Mucosa of descending colon (tissue), 3 donors: ENCODE measurements around the gene ST8SIA6. TPM values are rescaled to one million over a fixed set of nuclear protein-coding genes. Genes with fewer than 3 reads are reported as not detected.

ENCODE experiments used
- ATAC-seq: fragments of 200-7000 bp; cut with Tn5 transposase; one replicate; pipeline ENCODE4 v1.9.1; 2020; ENCODE audit warnings: mild to moderate bottlenecking, moderate library complexity
- DNase-seq, 3 donors: peaks; one replicate each; pipeline ENCODE4 v3.0.0-alpha.2; 2020
- H3K36me3 ChIP-seq: fragments of 200-600 bp; one replicate; pipeline ENCODE4 v1.8.0; 2021; ENCODE audit warnings: low read depth, mild to moderate bottlenecking
- H3K4me1 ChIP-seq: fragments of 200-600 bp; one replicate; pipeline ENCODE4 v1.8.0; 2021; ENCODE audit warnings: low read depth, mild to moderate bottlenecking
- H3K4me3 ChIP-seq: fragments of 200-600 bp; one replicate; pipeline ENCODE4 v1.8.0; 2021; ENCODE audit warnings: mild to moderate bottlenecking
- H3K9me3 ChIP-seq: fragments of 200-600 bp; one replicate; pipeline ENCODE4 v1.8.0; 2021; ENCODE audit warnings: mild to moderate bottlenecking
- intact Hi-C, 2 donors: fragments of 100-400 bp; cut with DNase I in 1 of 2; cut with micrococcal nuclease in 1 of 2; formaldehyde crosslinking; loops; one replicate each; pipeline versions ENCODE4 v1.11.0 to v1.11.1; 2022; cut with DNase I, micrococcal nuclease
- total RNA-seq, 3 donors: library from RNA; stranded (reverse); fragmentation: NEBNext Ultra II Directional in 2 of 3; extraction: Animal tissue kit (Norgen Biotek cat#: 25700) in 2 of 3; gene quantifications; one replicate each; pipeline versions ENCODE4 v1.2.1 to v1.2.4, GENCODE V29; 2021 to 2023
- TF ChIP-seq, protein P1 (sequence below): fragments of 200-600 bp; IDR thresholded peaks from one replicate; pipeline ENCODE4 v1.8.0; 2022; ENCODE audit warnings: antibody characterized with exemption, mild to moderate bottlenecking
- donor health status: DM: no; HTN: no; CAD: no; lungs with moderate emphysema.
- donor health status: DM: no; HTN: no; CAD: no.
- donor health status: DM: no; HTN: yes; CAD: no.

ST8SIA6 gene
- total RNA-seq, 3 donors from 2014 or later, result 1.6 to 4.2 (median 2.2) TPM

DNA sequence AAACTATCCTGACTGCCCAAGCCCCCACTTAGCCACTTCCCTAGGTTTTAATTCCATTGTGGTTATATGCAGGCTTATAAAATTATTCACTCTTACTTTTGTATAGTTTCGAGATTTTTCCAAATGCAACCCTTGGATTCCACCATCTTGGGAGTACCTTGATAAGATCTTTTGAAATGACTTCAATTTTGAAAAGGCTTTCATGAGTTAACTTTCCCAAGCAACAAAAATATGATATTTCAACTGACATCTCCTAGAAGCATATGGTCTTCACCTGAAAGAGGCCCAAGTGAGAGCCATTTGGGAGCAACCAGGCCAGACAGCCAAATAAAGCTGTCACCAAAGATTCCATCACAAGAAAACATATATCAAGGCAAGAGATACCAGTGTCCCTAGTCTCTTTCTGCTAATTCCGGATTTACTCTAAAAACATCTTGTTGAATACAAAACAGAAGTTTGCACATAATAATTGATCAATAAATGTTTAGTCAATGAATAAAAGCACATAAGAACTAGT is 1.7 kb upstream of the ST8SIA6 start:
- intact Hi-C loops, result no loop called here
- no peak overlapping the region for H3K4me3 ChIP-seq
- H3K36me3 ChIP-seq, result no peaks in the 10 kb centered on the region
- ATAC-seq (no peak), DNase-seq (no peak)
- H3K9me3 ChIP-seq, result no peaks in the 10 kb centered on the region
- TF ChIP-seq, protein P1, sequence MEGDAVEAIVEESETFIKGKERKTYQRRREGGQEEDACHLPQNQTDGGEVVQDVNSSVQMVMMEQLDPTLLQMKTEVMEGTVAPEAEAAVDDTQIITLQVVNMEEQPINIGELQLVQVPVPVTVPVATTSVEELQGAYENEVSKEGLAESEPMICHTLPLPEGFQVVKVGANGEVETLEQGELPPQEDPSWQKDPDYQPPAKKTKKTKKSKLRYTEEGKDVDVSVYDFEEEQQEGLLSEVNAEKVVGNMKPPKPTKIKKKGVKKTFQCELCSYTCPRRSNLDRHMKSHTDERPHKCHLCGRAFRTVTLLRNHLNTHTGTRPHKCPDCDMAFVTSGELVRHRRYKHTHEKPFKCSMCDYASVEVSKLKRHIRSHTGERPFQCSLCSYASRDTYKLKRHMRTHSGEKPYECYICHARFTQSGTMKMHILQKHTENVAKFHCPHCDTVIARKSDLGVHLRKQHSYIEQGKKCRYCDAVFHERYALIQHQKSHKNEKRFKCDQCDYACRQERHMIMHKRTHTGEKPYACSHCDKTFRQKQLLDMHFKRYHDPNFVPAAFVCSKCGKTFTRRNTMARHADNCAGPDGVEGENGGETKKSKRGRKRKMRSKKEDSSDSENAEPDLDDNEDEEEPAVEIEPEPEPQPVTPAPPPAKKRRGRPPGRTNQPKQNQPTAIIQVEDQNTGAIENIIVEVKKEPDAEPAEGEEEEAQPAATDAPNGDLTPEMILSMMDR, result no peak
- H3K4me1 ChIP-seq, result peaks cover 8% of the 10 kb centered on the region

DNA sequence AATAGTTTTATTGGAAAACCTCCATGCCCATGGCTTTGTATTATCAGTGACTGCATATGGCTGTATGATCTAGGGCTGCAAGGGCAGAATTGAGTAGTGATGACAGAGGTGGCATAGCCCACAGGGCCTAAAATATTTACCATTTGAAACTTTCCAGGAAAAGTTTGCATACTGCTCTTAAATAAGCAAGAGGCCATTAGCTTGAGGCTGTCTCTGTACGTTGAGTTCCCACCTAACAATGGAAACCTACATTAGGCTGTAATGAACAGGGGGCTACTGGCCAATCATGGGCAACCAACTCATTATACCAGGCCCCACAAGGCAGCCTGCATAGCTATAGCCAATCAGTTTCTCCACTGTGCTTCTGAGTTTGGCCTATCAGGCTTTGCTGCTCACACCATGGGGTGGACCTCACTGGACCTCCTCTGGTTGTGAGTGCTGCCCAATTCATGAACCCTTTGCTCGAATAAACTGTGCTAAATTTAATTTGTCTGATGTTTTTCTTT is 673 bp upstream of the ST8SIA6 start:
- ATAC-seq (no peak), DNase-seq (no peak)
- TF ChIP-seq, protein P1, result no peak
- no peak overlapping the region for H3K4me3 ChIP-seq
- intact Hi-C loops, result no loop called here
- peaks cover 8% of the 10 kb centered on the region for H3K4me1 ChIP-seq
- no peaks in the 10 kb centered on the region for H3K9me3 ChIP-seq
- H3K36me3 ChIP-seq, result no peaks in the 10 kb centered on the region

DNA sequence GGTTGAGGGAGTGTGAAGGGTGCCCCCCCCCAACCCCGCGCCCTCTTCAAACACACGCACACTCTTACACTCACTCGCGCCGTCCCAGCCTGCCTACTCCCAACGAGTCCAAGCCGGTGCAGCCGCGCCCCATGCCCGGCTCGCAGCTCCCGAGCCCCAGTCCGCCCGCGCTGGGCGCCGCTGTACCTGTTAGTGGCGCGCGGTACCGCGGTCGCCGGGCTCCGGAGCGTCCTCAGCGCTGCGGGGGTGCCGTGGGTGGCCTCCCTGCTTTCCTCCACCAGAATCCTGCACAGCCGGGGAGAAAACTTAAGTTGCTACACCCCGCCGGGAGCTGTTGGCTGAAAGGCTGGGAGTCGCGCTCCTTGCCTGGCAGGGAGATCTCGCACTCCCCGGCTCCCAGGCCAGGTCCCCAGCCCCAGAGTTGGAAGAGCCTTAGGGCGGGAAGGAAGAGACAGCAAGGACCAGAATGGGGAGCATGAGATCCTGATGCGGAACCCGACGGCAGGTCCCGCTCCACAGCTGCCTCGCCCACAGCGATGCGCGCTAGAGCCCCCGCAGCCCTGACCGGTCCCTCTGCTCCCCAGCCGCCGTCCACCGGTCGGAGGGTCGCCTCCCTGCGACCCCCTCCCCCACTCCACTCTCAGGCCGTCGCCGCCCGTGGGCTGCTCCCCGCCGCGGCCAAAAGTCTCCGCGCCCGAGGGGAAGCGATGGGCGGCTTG is 863 bp downstream of the ST8SIA6 start:
- ATAC-seq (peak; percentile 93), DNase-seq (peak; percentile 69 to 79 (median 70))
- TF ChIP-seq, protein P1, result no peak
- intact Hi-C loops, result no loop called here
- Histone ChIP-seq H3K9me3 (no peaks in the 10 kb centered on the region), H3K36me3 (no peaks in the 10 kb centered on the region), H3K4me3 (no peak overlapping the region), H3K4me1 (peaks cover 8% of the 10 kb centered on the region)

DNA sequence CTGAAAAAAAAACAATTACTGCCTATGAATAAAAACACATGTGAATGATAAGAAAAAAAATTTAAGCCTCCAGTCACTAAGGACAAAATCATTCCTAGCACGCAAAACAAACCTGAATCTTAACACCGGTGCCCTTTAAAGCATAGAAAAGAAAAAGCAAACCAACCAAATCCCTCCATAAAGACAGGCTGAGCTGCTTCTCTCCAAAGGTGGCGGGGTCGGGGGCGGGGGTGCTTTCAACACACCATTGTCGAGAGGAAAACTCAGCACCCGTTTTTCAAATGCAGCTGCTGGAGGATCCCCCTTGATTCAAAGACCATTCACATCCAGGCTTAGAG is 1.4 kb downstream of the ST8SIA6 start:
- TF ChIP-seq, protein P1, result no peak
- H3K4me3 ChIP-seq, result no peak overlapping the region

DNA sequence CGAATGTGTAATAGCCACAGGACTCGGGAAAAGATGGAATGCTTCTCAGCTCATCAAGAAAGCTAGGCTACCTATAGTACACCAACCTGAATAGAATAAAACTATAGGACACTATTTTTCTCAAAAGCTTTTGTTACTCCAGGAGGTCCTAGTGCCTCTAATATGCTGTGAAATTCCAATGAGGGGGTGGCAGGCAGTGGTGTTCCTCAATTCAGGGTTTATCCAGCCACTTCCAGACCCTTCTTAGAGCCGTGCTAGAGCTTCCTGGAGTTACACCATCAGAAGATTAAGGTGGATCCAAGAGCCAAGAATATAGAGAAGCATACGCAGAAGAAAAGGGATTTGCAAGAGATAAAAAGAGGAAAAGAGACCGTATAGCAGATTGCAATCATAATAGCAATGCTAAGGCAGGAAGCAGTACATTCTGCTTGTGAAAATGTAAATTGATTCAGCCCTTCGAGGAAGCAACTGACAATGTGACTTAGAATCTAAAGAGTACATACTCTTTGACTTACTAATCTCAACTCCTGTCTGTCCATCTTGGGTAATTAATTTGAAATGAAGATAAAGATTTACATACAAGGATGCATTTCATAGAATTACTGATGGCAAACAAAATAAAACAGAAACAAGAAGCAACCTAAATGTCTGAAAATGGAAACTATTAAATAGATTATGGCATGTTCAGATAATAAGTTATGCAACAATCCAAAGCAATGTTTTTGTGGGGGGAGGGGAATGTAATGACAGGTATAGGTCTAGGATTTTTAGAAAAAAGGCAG is 2.1 kb downstream of the ST8SIA6 start:
- no peaks in the 10 kb centered on the region for H3K36me3 ChIP-seq
- TF ChIP-seq, protein P1, result no peak
- peaks cover 8% of the 10 kb centered on the region for H3K4me1 ChIP-seq
- H3K4me3 ChIP-seq, result no peak overlapping the region
- ATAC-seq (no peak), DNase-seq (no peak)
- no peaks in the 10 kb centered on the region for H3K9me3 ChIP-seq
- intact Hi-C loops, result no loop called here

More for the DNA sequence above, 1.4 kb downstream of the ST8SIA6 start:
- Histone ChIP-seq H3K9me3 (no peaks in the 10 kb centered on the region), H3K4me1 (peaks cover 8% of the 10 kb centered on the region), H3K36me3 (no peaks in the 10 kb centered on the region)
- ATAC-seq (no peak), DNase-seq (no peak)
- intact Hi-C loops, result no loop called here
